ENCODE results near the gene LRRC8E.

LRRC8E gene

DNA sequence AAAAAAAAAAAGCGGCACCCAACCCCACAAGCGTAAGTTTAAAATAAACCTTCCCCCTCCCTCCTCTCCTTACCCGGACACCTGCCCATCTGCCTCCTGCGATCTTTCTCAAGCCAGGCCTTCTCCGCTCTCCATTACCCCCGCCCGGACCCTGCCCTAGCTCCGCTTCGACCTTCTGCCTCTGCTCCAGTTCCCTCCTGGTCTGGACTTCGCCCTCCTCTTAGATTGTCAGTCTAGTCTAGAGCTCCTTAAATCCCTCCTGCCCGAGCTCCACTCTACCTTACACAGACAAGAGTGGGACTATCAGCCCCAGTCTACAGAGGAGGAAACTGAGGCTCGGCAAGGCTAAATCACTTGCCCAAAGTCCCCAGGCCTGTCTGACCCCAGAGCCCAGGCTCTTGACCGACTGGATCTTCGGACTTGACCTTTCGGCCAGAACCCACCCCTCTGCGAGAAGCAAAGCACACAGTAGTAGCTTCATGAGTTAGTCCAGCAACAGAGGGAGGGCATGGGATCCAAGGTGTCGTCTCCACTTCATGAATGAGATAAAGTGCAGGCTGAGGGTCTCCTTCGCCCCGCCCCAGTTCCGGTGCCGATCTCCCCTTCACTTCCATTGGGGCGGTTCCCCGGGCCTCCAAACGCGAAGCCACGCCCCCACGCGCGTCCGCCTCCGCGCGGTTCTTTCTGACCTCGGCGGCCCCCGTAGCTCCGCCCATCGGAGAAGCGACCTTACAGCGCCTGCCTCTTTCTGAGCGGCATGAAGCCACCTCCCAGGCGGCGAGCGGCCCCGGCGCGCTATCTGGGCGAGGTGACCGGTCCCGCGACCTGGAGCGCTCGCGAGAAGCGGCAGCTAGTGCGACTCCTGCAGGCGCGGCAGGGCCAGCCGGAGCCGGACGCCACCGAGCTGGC lies 31.6 kb downstream of the LRRC8E start, which contains the start of gene SNAPC2:
TSS of gene SNAPC2 (plus strand) at position 729 of the 909 bp plus-strand sequence. CDS start at position 758, 29 bp downstream.
- H3K4me3 ChIP-seq (ENCODE audit: low read length) = peak within 1 kb of the TSS; percentile 61
- DNase-seq (ENCODE audit: low read depth) = peak; percentile 49
- TF ChIP-seq, protein P1, sequence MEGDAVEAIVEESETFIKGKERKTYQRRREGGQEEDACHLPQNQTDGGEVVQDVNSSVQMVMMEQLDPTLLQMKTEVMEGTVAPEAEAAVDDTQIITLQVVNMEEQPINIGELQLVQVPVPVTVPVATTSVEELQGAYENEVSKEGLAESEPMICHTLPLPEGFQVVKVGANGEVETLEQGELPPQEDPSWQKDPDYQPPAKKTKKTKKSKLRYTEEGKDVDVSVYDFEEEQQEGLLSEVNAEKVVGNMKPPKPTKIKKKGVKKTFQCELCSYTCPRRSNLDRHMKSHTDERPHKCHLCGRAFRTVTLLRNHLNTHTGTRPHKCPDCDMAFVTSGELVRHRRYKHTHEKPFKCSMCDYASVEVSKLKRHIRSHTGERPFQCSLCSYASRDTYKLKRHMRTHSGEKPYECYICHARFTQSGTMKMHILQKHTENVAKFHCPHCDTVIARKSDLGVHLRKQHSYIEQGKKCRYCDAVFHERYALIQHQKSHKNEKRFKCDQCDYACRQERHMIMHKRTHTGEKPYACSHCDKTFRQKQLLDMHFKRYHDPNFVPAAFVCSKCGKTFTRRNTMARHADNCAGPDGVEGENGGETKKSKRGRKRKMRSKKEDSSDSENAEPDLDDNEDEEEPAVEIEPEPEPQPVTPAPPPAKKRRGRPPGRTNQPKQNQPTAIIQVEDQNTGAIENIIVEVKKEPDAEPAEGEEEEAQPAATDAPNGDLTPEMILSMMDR (conservative IDR thresholded peaks at IDR 0.05; ENCODE audit: low read depth, low read length) = no peak

DNA sequence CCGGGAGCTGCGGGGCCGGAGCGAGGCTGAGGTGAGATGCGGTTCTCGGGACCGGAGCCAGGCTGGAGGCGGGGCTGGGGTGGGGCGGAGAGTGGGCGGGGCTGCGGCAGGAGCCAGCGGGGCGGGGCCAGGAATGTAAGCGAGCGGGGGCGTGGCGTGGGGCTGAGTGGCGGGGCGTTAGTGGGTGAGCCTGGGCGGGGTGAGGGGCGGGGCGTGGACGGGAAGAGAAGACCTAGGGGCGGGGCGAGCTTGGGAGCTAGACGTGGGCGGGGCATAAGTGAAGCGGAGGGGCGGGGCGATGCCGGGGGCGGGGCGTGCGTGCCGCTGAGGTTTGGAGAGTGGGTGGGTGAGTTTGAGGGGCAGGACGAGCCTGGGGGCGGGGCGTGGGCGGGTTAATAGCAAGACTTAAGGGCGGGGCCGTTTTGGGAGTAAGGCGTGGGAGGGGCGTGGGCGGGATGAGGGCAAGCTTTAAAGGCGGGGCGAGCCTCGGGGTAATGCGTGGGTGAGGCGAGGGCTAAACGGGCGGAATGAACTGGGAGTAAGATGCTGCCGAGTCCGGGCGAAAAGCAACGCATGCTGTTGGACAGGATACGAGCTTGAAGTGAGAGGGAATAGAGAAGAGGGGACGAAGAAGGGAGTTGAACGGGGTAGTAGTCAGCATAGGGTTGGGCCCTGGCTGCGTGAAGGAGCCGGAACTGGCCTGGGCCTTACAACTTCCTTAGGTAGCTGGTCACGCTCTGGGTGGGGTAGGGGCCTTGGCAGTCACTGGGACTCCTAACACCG lies 32.4 kb downstream of the LRRC8E start:
- TF ChIP-seq, protein P1 (conservative IDR thresholded peaks at IDR 0.05; ENCODE audit: low read depth, low read length) = no peak
- peak overlapping the region; percentile 61 for H3K4me3 ChIP-seq (ENCODE audit: low read length)
- peak; percentile 68 for DNase-seq (ENCODE audit: low read depth)

DNA sequence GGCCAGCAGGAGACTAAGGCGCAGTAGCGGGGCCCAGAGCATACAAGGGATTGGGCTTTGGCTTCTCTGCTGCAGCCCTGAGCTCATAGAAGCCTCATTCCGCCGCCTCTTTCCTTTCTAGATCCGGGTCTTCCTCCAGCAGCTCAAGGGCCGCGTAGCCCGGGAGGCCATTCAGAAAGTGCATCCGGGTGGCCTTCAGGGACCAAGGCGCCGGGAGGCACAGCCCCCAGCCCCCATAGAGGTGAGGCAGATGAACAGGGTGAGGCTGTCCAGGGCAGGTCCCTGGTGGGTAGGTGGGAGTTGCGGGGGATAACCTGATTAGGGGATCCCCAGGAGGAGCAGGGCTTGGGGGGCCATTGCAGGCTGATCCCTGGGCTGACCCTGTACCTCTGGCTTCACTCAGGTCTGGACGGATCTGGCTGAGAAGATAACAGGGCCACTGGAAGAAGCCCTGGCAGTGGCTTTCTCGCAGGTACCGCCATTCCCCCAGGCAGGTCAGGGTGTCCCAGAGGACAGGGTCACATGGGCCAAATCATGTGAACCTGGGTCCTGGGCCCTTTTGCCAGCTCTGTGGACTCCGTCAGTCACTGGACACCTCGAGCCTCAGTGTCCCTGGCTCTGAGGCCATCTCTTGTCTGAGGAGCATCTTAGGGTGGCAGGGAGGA lies 33.1 kb downstream of the LRRC8E start:
- TF ChIP-seq, protein P1 (conservative IDR thresholded peaks at IDR 0.05; ENCODE audit: low read depth, low read length) = no peak
- peak overlapping the region; percentile 40 for H3K4me3 ChIP-seq (ENCODE audit: low read length)
- DNase-seq (ENCODE audit: low read depth) = no peak

GRCh38 chr19:7921967-7922835 lies 33.9 kb downstream of the LRRC8E start:
- DNase-seq (ENCODE audit: low read depth) = no peak
- no peak overlapping the region for H3K4me3 ChIP-seq (ENCODE audit: low read length)
- TF ChIP-seq, protein P1 (conservative IDR thresholded peaks at IDR 0.05; ENCODE audit: low read depth, low read length) = no peak

DNA sequence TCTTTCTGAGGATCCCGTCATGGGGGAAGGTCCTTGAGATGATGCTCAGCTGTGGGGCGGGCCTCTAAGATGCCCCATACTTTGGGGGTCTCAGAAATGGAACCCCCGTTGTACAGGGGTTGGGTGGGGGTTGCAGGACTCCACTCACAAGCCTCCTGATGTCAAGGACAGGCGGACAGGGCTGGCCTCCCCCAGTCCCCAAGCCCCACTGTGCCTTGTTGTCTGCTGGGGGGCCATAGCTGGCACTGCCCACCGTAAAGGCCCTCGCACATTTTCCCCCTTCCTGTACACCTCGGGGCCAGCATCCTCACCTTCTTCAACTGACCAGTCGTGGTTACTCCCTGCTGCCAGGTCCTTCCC lies 34.5 kb downstream of the LRRC8E start:
- TF ChIP-seq, protein P1 (conservative IDR thresholded peaks at IDR 0.05; ENCODE audit: low read depth, low read length) = no peak
- H3K4me3 ChIP-seq (ENCODE audit: low read length) = no peak overlapping the region
- DNase-seq (ENCODE audit: low read depth) = no peak

Data from retinal pigment epithelial cell (primary cell).